Fibroblast of villous mesenchyme (primary cell): Measurements from ENCODE around the gene AIF1L. TPM values are rescaled to one million over a fixed set of nuclear protein-coding genes. Genes with fewer than 3 reads are reported as not detected.
A peak's percentile ranks its signal among the peaks of the same experiment; 100 is the strongest.

ENCODE experiments used
- DNase-seq: peaks from one replicate; pipeline ENCODE4 v3.0.0-alpha.2; 2010; ENCODE audit warnings: low read depth
- H3K4me3 ChIP-seq: 2 replicates; pipeline ENCODE4 v1.5.1; 2011; ENCODE audit warnings: low read depth, mild to moderate bottlenecking, low read length
- total RNA-seq: library from RNA; depleted of rRNA; stranded (reverse); fragments of >200 nt; gene quantifications from 2 replicates; pipeline ENCODE4 v1.2.3, GENCODE V29; 2012
- TF ChIP-seq, protein P1 (sequence below): IDR thresholded peaks from 2 replicates; pipeline ENCODE4 v1.5.1; 2012; ENCODE audit warnings: low read depth, mild to moderate bottlenecking, low read length; ENCODE audit not compliant: insufficient read depth

AIF1L gene
- total RNA-seq: 0.32 and 0.43 TPM in 2 replicates

DNA sequence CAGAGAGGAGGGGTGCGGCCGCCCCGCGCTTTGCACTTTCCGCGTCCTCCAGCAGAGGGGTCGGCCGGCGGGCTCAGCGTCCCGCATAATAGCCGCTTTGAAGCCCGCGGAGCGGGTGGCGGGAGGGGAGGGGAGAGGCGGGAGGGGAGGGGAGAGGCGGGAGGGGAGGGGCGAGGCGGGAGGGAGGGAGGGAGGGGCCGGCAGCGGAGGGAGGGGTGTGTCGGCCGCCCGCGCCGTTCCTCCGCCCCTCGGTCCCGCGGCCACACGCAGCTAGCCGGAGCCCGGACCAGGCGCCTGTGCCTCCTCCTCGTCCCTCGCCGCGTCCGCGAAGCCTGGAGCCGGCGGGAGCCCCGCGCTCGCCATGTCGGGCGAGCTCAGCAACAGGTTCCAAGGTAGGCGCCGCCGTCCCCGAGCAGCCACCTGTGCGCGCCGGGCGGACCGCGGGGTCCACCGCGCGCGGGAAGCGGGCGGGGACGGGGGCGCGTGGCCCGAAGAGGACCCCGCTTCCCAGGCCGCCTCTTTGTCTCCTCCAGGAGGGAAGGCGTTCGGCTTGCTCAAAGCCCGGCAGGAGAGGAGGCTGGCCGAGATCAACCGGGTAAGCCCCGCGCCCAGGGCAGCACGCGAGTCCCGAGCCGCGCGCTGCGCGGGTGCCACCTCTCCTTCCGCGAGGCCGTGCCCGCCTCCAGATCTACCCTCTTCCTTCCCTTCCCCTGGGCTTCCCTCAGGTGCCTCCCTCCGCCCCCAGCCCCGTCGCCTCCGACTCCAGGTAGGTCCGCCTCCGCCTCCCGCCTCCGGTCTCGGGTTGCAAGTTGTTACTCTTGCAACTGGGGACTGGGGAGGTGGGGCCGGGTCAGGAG lies at the start of gene AIF1L:
Gene AIF1L, plus strand, starts transcription at position 263 of the 857 bp plus-strand sequence. Its CDS starts 99 bp downstream, at position 362.
- TF ChIP-seq, protein P1, sequence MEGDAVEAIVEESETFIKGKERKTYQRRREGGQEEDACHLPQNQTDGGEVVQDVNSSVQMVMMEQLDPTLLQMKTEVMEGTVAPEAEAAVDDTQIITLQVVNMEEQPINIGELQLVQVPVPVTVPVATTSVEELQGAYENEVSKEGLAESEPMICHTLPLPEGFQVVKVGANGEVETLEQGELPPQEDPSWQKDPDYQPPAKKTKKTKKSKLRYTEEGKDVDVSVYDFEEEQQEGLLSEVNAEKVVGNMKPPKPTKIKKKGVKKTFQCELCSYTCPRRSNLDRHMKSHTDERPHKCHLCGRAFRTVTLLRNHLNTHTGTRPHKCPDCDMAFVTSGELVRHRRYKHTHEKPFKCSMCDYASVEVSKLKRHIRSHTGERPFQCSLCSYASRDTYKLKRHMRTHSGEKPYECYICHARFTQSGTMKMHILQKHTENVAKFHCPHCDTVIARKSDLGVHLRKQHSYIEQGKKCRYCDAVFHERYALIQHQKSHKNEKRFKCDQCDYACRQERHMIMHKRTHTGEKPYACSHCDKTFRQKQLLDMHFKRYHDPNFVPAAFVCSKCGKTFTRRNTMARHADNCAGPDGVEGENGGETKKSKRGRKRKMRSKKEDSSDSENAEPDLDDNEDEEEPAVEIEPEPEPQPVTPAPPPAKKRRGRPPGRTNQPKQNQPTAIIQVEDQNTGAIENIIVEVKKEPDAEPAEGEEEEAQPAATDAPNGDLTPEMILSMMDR: no peak
- H3K4me3 ChIP-seq: peak within 1 kb of the TSS; percentile 33
- no peak for DNase-seq

DNA sequence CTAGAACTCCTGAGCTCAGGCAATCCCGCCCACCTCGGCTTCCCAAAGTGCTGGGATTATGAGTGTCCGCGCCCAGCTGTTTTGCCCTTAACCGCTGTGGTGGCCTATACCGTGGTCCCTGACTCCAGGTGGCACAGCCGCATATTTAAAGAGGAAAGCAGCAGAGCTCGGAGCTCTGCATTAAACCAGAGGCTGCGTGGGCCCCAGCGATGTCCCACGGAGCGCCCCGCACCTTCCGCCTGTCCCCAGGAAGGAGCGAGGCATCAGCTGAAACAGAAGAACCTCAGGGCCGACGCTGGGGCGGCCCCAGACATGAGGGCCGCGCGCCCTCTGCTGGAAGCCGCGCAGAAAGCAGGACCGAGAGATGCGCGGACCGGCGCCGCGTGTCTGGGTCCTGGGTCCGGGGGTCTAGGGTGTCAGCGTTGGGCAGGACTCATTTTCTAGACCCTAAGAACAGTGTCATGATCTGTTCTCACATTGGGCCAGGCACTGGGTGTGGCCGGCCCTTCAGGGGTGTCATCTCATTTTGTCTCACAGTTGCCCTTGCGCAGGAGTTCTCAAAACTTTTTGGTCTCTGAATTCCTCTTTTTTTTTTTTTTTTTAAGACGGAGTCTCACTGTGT lies 49.6 kb upstream of the AIF1L start:
- DNase-seq: peak; percentile 67
- no peak overlapping the region for H3K4me3 ChIP-seq
- TF ChIP-seq, protein P1: peak; percentile 94

DNA sequence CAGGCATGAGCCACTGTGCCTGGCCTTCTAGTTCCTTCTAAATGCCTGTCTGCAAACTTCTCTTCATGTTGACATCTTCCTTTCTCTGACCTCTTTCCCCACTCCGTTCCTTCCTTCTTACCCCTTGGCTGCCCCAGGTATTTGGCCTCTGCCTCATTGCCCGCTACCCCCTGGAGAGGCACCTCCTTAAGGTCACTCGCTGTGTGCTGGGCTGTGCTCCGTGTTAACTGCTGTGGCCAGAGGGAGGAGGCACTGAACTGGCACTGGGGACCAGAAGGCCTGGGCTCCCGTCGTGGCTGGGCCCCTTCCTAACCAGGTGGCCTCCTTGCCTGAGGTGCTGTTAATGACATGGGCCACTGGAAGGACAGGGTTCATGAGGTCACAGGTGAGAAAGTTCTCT lies 48.0 kb upstream of the AIF1L start:
- DNase-seq: no peak
- H3K4me3 ChIP-seq: no peak overlapping the region
- TF ChIP-seq, protein P1: no peak

DNA sequence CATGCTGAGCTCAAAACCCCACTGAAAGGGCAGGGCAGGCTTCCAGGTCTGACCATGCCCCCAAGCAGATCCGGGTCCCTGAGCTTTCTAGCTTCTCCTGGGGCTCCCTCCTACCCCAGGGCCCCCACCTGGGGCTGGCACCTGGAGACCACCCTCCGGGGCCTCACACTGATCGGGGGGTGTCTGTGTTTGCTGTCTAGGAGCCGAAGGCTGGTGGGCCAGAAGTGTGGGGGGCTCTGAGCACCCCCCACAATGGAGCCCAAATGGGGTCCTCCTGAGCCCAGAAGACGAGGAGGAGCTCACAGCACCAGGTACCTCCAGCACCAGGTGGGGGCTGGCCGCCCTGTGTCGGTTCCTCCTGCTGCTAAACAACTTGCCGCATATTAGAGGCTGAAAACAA lies 47.5 kb upstream of the AIF1L start:
- TF ChIP-seq, protein P1: no peak
- no peak for DNase-seq
- no peak overlapping the region for H3K4me3 ChIP-seq

DNA sequence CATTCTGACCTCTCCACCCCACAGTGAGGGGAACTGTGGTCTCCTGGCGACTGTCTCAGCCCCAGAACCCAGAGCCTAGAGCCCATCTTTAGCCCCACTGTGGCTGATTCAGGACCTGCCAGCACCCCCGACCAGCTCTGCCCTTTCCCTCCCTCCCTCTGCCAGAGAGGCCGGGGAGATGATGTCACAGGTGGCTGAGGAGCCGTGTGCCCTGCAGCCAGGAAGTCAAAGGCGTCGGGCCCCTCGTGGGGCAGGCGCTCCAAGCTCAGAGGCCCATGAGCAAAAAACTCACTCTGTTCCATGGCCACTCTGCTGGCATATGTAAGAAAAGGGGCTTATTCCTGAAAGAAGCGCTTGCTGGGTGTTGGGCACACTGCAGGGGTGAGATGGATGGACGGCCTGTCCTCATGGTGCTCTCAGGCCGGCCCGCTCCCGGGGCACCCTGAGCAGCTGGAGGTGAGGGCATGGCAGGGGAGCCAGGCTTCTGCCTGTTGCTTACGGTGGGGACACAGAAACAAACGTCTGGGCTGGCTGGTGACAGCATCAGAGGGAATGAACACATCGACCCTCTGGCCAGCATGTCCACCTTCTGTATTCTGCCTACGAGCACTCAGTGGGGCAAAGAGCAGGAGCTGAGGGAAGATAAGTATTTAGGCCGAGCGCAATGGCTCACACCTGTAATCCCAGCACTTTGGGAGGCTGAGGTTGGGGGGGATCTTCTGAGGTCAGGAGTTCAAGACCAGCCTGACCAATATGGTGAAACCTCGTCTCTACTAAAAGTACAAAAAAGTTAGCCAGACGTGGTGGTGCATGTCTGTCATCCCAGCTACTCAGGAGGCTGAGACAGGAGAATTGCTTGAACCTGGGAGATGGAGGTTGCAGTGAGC lies 46.3 kb upstream of the AIF1L start:
- TF ChIP-seq, protein P1: no peak
- H3K4me3 ChIP-seq: no peak overlapping the region
- no peak for DNase-seq

DNA sequence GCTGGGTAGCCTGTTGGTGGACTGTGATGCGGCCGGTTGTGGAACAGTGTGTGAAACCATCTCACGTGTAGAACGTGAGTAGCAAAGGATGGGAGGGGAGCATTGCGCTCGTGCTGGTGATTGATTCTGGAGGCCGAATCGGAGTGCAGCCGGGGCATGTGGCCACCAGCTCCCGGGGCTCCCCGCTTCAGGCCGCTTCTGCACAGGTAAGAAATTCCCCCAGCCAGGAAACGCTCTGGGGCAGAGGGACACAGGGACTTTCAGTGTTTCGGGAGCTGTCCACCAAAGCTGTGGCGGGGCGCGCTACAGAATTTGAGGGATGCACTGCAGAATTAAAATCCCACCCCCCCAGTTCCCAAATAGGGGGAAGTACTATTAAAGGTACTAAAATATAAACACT lies 45.5 kb upstream of the AIF1L start:
- TF ChIP-seq, protein P1: no peak
- no peak for DNase-seq
- H3K4me3 ChIP-seq: no peak overlapping the region
